H1 (cell line): ENCODE measurements around the gene CHAC2. TPM values are rescaled to one million over a fixed set of nuclear protein-coding genes. Genes with fewer than 3 reads are reported as not detected.

Experiments
- CTCF ChIA-PET: fragments of 300-600 bp; sonication (Branson Sonifier 250); formaldehyde crosslinking; loops from one replicate; lab custom pipeline; 2021; ENCODE audit not compliant: partially characterized antibody; lab: Charles Lee
- POLR2A ChIA-PET: fragments of 300-600 bp; sonication (Branson Sonifier 250); formaldehyde crosslinking; loops from one replicate; lab custom pipeline; 2021; ENCODE audit warnings: inconsistent platforms; ENCODE audit not compliant: partially characterized antibody; lab: Charles Lee
- DNase-seq, 2 experiments: peaks; one replicate each; pipeline versions ENCODE4 v3.0.0 to v3.0.0-alpha.2; 2010 to 2022; ENCODE audit warnings: low spot score in 2 of 2, low read depth in 1 of 2, mixed read lengths in 1 of 2
- FAIRE-seq: peaks from 2 replicates; lab custom pipeline; 2011; peaks lifted over from hg19 to GRCh38; lab: Jason Lieb, UNC
- H2AFZ ChIP-seq: 2 replicates; pipeline ENCODE4 v1.8.1; 2012; ENCODE audit warnings: low read length, inconsistent platforms
- H2AK5ac ChIP-seq: 2 replicates; pipeline ENCODE4 v1.6.1; 2013; ENCODE audit warnings: low read depth, low read length
- H2BK120ac ChIP-seq: replicated peaks from 2 replicates; pipeline ENCODE3; 2013; ENCODE audit warnings: low read depth, low read length, inconsistent platforms
- H2BK12ac ChIP-seq: 2 replicates; pipeline ENCODE4 v1.6.1; 2013; ENCODE audit warnings: low read depth, low read length
- H2BK15ac ChIP-seq: 2 replicates; pipeline ENCODE4 v1.6.1; 2013; ENCODE audit warnings: low read length
- H2BK20ac ChIP-seq: 2 replicates; pipeline ENCODE4 v1.6.1; 2013; ENCODE audit warnings: low read length
- H2BK5ac ChIP-seq: 2 replicates; pipeline ENCODE4 v1.6.1; 2013; ENCODE audit warnings: low read depth, low read length
- H3K14ac ChIP-seq: 2 replicates; pipeline ENCODE4 v1.6.1; 2013; ENCODE audit warnings: inconsistent platforms; ENCODE audit not compliant: insufficient read length
- H3K18ac ChIP-seq: 2 replicates; pipeline ENCODE4 v1.6.1; 2013; ENCODE audit warnings: low read length; ENCODE audit errors: extremely low read depth
- H3K23ac ChIP-seq: 2 replicates; pipeline ENCODE4 v1.6.1; 2013; ENCODE audit warnings: inconsistent platforms; ENCODE audit not compliant: insufficient read length
- H3K23me2 ChIP-seq: 2 replicates; pipeline ENCODE4 v1.6.1; 2013; ENCODE audit warnings: low read depth, low read length
- H3K27ac ChIP-seq: 2 replicates; pipeline ENCODE4 v1.6.1; 2011; ENCODE audit warnings: low read depth, low read length, inconsistent platforms
- H3K27me3 ChIP-seq, 4 experiments: replicated peaks in 1 of 4; 1 replicate in 1 of 4; 2 replicates in 3 of 4; pipeline versions ENCODE4 v1.6.1 to v1.8.1; 2011 to 2013; ENCODE audit warnings: low read length in 3 of 4, mild to moderate bottlenecking in 3 of 4, inconsistent platforms in 2 of 4, mixed read lengths in 2 of 4, moderate library complexity in 1 of 4; ENCODE audit not compliant: control insufficient read depth in 3 of 4, insufficient read depth in 3 of 4; ENCODE audit errors: extremely low read depth in 1 of 4
- H3K36me3 ChIP-seq, 4 experiments: 2 replicates each; pipeline versions ENCODE4 v1.6.1 to v1.8.1; 2011 to 2013; ENCODE audit warnings: mild to moderate bottlenecking in 4 of 4, low read length in 3 of 4, moderate library complexity in 2 of 4, control low read depth in 1 of 4, inconsistent platforms in 1 of 4; ENCODE audit not compliant: insufficient read depth in 4 of 4, control insufficient read depth in 2 of 4
- H3K4ac ChIP-seq: replicated peaks from 2 replicates; pipeline ENCODE3; 2013; ENCODE audit warnings: low read length, low read depth, mixed read lengths, inconsistent platforms; ENCODE audit not compliant: insufficient read length
- H3K4me1 ChIP-seq, 4 experiments: replicated peaks in 1 of 4; 1 replicate in 1 of 4; 2 replicates in 3 of 4; pipeline versions ENCODE4 v1.6.1 to v1.8.1; 2011 to 2013; ENCODE audit warnings: low read length in 3 of 4, inconsistent platforms in 2 of 4, mixed read lengths in 1 of 4; ENCODE audit not compliant: insufficient read depth in 4 of 4, control insufficient read depth in 3 of 4
- H3K4me2 ChIP-seq, 2 experiments: 2 replicates each; pipeline versions ENCODE4 v1.6.1 to v1.8.1; 2011 to 2013; ENCODE audit warnings: low read depth in 2 of 2, low read length in 2 of 2, control low read depth in 1 of 2, inconsistent platforms in 1 of 2, mild to moderate bottlenecking in 1 of 2; ENCODE audit not compliant: insufficient read depth in 1 of 2
- H3K4me3 ChIP-seq, 4 experiments: fragments of 200-600, 300-600 bp in 1 of 4; sonication (generic), shearing (Covaris generic), sonication (Bioruptor Twin) in 1 of 4; 2 replicates each; pipeline versions ENCODE4 v1.5.1 to v1.8.1; 2011 to 2016; ENCODE audit warnings: low read length in 4 of 4, low read depth in 3 of 4, control low read depth in 2 of 4, inconsistent platforms in 2 of 4, mild to moderate bottlenecking in 2 of 4, mixed read lengths in 1 of 4, moderate library complexity in 1 of 4; ENCODE audit not compliant: insufficient read depth in 2 of 4; ENCODE audit errors: extremely low read depth in 1 of 4
- H3K56ac ChIP-seq: replicated peaks from 2 replicates; pipeline ENCODE3; 2013; ENCODE audit warnings: low read depth, mild to moderate bottlenecking, mixed read lengths, low read length, inconsistent platforms; ENCODE audit not compliant: insufficient read length
- H3K79me1 ChIP-seq: 2 replicates; pipeline ENCODE4 v1.6.1; 2013; ENCODE audit warnings: low read depth, low read length, control low read depth
- H3K79me2 ChIP-seq, 2 experiments: 2 replicates each; pipeline versions ENCODE4 v1.6.1 to v1.8.1; 2012 to 2013; ENCODE audit warnings: low read length in 2 of 2, mild to moderate bottlenecking in 2 of 2, inconsistent platforms in 1 of 2; ENCODE audit not compliant: insufficient read depth in 2 of 2, control insufficient read depth in 1 of 2
- H3K9ac ChIP-seq, 4 experiments: replicated peaks in 1 of 4; 1 replicate in 1 of 4; 2 replicates in 3 of 4; pipeline versions ENCODE4 v1.6.1 to v1.8.1; 2011 to 2013; ENCODE audit warnings: low read depth in 3 of 4, low read length in 3 of 4, control low read depth in 2 of 4, mild to moderate bottlenecking in 2 of 4, moderate library complexity in 2 of 4, inconsistent platforms in 1 of 4; ENCODE audit errors: extremely low read depth in 1 of 4
- H3K9me3 ChIP-seq, 2 experiments: 2 replicates each; pipeline versions ENCODE4 v1.6.1 to v1.8.1; 2012 to 2013; ENCODE audit warnings: mild to moderate bottlenecking in 2 of 2, moderate library complexity in 2 of 2, control low read depth in 1 of 2, inconsistent platforms in 1 of 2, low read depth in 1 of 2, low read length in 1 of 2, mixed read lengths in 1 of 2; ENCODE audit not compliant: insufficient read depth in 2 of 2
- H4K20me1 ChIP-seq, 2 experiments: replicated peaks in 1 of 2; 2 replicates each; pipeline versions ENCODE3 to v1.8.1; 2011 to 2013; ENCODE audit warnings: inconsistent platforms in 2 of 2, low read length in 2 of 2, mild to moderate bottlenecking in 1 of 2; ENCODE audit not compliant: insufficient read depth in 2 of 2, control insufficient read depth in 1 of 2
- H4K5ac ChIP-seq: 2 replicates; pipeline ENCODE4 v1.6.1; 2013; ENCODE audit warnings: low read length, low read depth, mixed read lengths, inconsistent platforms; ENCODE audit not compliant: insufficient read length
- H4K8ac ChIP-seq: 2 replicates; pipeline ENCODE4 v1.8.0; 2013; ENCODE audit warnings: mild to moderate bottlenecking, moderate library complexity, low read length, inconsistent platforms; ENCODE audit not compliant: insufficient read depth; ENCODE audit errors: extremely low read depth
- H4K91ac ChIP-seq: replicated peaks from 2 replicates; pipeline ENCODE3; 2013; ENCODE audit warnings: low read length, mixed read lengths, inconsistent platforms; ENCODE audit not compliant: insufficient read length
- CTBP2 ChIP-seq: IDR thresholded peaks from 2 replicates; pipeline ENCODE4 v1.7.0; 2011; ENCODE audit warnings: borderline replicate concordance, mild to moderate bottlenecking, moderate library complexity, mixed read lengths, low read length; ENCODE audit not compliant: insufficient read depth, insufficient read length
- EGR1 ChIP-seq: IDR thresholded peaks from 2 replicates; pipeline ENCODE4 v1.6.1; 2011; ENCODE audit warnings: low read depth, low read length, borderline replicate concordance
- KDM4A ChIP-seq: IDR thresholded peaks from one replicate; pipeline ENCODE4 v1.7.1; 2012; ENCODE audit warnings: low read depth, mild to moderate bottlenecking, moderate library complexity, low read length, inconsistent platforms; ENCODE audit not compliant: severe bottlenecking
- POU5F1 ChIP-seq: IDR thresholded peaks from 2 replicates; pipeline ENCODE4 v1.6.1; 2011; ENCODE audit warnings: low read depth, mild to moderate bottlenecking, low read length, moderate library complexity
- RBBP5 ChIP-seq: IDR thresholded peaks from 2 replicates; pipeline ENCODE4 v1.7.1; 2012; ENCODE audit warnings: low read depth, mild to moderate bottlenecking, inconsistent platforms, low read length, moderate library complexity, borderline replicate concordance
- RFX5 ChIP-seq: IDR thresholded peaks from 2 replicates; pipeline ENCODE4 v1.6.1; 2011; ENCODE audit warnings: low read depth, low read length, improper control_type of control experiment, borderline replicate concordance
- RXRA ChIP-seq: IDR thresholded peaks from 2 replicates; pipeline ENCODE4 v1.6.1; 2011; ENCODE audit warnings: low read depth, mild to moderate bottlenecking, low read length, moderate library complexity; ENCODE audit not compliant: insufficient read depth
- SAP30 ChIP-seq: fragments of 300-600 bp; sonication (generic); IDR thresholded peaks from 2 replicates; pipeline ENCODE4 v1.7.1; 2012; ENCODE audit warnings: low read length, moderate library complexity, mild to moderate bottlenecking, inconsistent platforms; ENCODE audit not compliant: insufficient read depth, insufficient replicate concordance
- SIRT6 ChIP-seq: IDR thresholded peaks from one replicate; pipeline ENCODE4 v1.7.1; 2012; ENCODE audit warnings: low read length, inconsistent platforms
- SP2 ChIP-seq: IDR thresholded peaks from 2 replicates; pipeline ENCODE4 v1.6.1; 2012; ENCODE audit warnings: mild to moderate bottlenecking, low read length, inconsistent platforms
- TCF12 ChIP-seq: IDR thresholded peaks from 2 replicates; pipeline ENCODE4 v1.6.1; 2011; ENCODE audit warnings: low read depth, mild to moderate bottlenecking, low read length
- polyA plus RNA-seq, 7 experiments: library from polyadenylated mRNA; depleted of rRNA in 3 of 7; stranded (reverse) in 5 of 7; unstranded in 2 of 7; fragments of >200 nt in 5 of 7; fragments of 200-250 nt in 2 of 7; gene quantifications; 1 replicate in 5 of 7; 2 replicates in 1 of 7; 4 replicates in 1 of 7; pipeline versions ENCODE4 v1.2.1 to v1.2.3, GENCODE V29; 2011 to 2013; ENCODE audit warnings: missing spikeins in 2 of 7, mixed read lengths in 2 of 7
- total RNA-seq: library from RNA; stranded (reverse); fragmentation: NEBNext Ultra II Directional; extraction: Animal tissue kit (Norgen Biotek cat#: 25700); gene quantifications from 2 replicates; pipeline ENCODE4 v1.2.1, GENCODE V29; 2021

The CHAC2 gene
- total and polyA plus RNA-seq, 2 of the 8 experiments (the other 6 are each of a cell fraction or from before 2014, with no cell fraction given), result 5.4 to 11.2 TPM

- Histone ChIP-seq H4K20me1 (no peaks in the 10 kb centered on the region), H3K9me3 (no peaks in the 10 kb centered on the region), H2BK15ac (no peak overlapping the region), H3K4me3 (no peak overlapping the region), H3K27ac (no peak overlapping the region), H2BK5ac (no peak overlapping the region), H2AK5ac (no peak overlapping the region), H3K4ac (no peak overlapping the region), H3K14ac (no peak overlapping the region), H3K79me2 (no peaks in the 10 kb centered on the region), H3K9ac (no peak overlapping the region), H4K8ac (no peak overlapping the region), H3K79me1 (no peaks in the 10 kb centered on the region), H3K4me1 (no peaks in the 10 kb centered on the region), H3K4me2 (no peak overlapping the region), H2BK120ac (no peak overlapping the region), H3K56ac (no peak overlapping the region), H3K36me3 (peaks cover 0 to 37% (median 3%) of the 10 kb centered on the region in 4 experiments; a peak in 7 of 8 replicates), H2BK12ac (no peak overlapping the region), H4K91ac (no peak overlapping the region), H3K23me2 (no peaks in the 10 kb centered on the region; the same call in 1 of the 2 replicates), H3K18ac (no peak overlapping the region), H2BK20ac (no peak overlapping the region), H4K5ac (no peak overlapping the region), H3K27me3 (no peaks in the 10 kb centered on the region), H2AFZ (no peak overlapping the region), H3K23ac (no peak overlapping the region)
- ChIA-PET POLR2A (interaction anchor here (0.9 kb wide), 1 partner anchor 17 kb away, joined by 3 read pairs; no protein-coding TSS in a partner anchor), CTCF (no interaction called here)
- FAIRE-seq (no peak), DNase-seq (no peak)
- TF ChIP-seq RBBP5 (no peak), EGR1 (no peak), SP2 (no peak), CTBP2 (no peak), KDM4A (no peak), POU5F1 (no peak), SAP30 (no peak), RXRA (no peak), RFX5 (no peak), SIRT6 (no peak), TCF12 (no peak)
Observed at GRCh38 chr2:53801547-53801946, 33.9 kb downstream of the CHAC2 start.
